ENCODE data around the gene PTPN3. TPM values are rescaled to one million over a fixed set of nuclear protein-coding genes. Genes with fewer than 3 reads are reported as not detected.

Gene PTPN3
- polyA plus RNA-seq, 3 donors, result not detected

GRCh38 chr9:109336409-109336808 lies 161.7 kb downstream of the PTPN3 start:
- no peaks in the 10 kb centered on the region for H3K36me3 Mint-ChIP-seq
- H3K4me1 Mint-ChIP-seq, result no peaks in the 10 kb centered on the region
- Histone ChIP-seq H2AFZ (ENCODE audit: insufficient read depth, low read depth, low read length, poor library complexity, severe bottlenecking) (no peak overlapping the region), H3K27ac (ENCODE audit: low read depth in 1 of 2, low read length in 2 of 2) (no peak overlapping the region), H3K4me1 (ENCODE audit: control insufficient read depth in 1 of 2, insufficient read depth in 2 of 2, low read length in 2 of 2) (no peaks in the 10 kb centered on the region), H3K4me2 (replicated peaks; ENCODE audit: extremely low read depth, low read length, poor library complexity, severe bottlenecking) (no peak overlapping the region), H3K27me3 (ENCODE audit: control insufficient read depth in 2 of 2, insufficient read depth in 2 of 2, low read length in 2 of 2) (no peaks in the 10 kb centered on the region), H3K79me2 (ENCODE audit: insufficient read depth, low read length) (no peaks in the 10 kb centered on the region), H3K36me3 (replicated peaks in 1 of 2; ENCODE audit: control insufficient read depth in 1 of 2, insufficient read depth in 2 of 2, low read length in 2 of 2) (no peaks in the 10 kb centered on the region), H3K9ac (ENCODE audit: insufficient read depth, low read length, poor library complexity, severe bottlenecking) (no peak overlapping the region), H3K9me3 (replicated peaks in 1 of 2; ENCODE audit: control insufficient read depth in 1 of 2, insufficient read depth in 1 of 2, low read length in 2 of 2) (no peaks in the 10 kb centered on the region), H3K4me3 (replicated peaks in 1 of 3; ENCODE audit: low read depth in 2 of 3, low read length in 3 of 3) (no peak overlapping the region), H4K20me1 (ENCODE audit: insufficient read depth, low read length) (no peaks in the 10 kb centered on the region)
- WGBS (ENCODE audit: insufficient coverage), result 80% methylated on average over 1 of the region's 3 CpGs
- no peak overlapping the region for H3K27ac Mint-ChIP-seq
- TF ChIP-seq CTCF (IDR thresholded peaks at IDR 0.05), result no peak
- peaks cover 0 to 3% (median 0%) of the 10 kb centered on the region in 7 donors for H3K9me3 Mint-ChIP-seq
- intact Hi-C loops (cut with micrococcal nuclease), result no loop called here
- no peak overlapping the region for H3K4me3 Mint-ChIP-seq
- H3K27me3 Mint-ChIP-seq (ENCODE audit: low read depth in 3 of 3), result peaks cover 12 to 21% (median 17%) of the 10 kb centered on the region in 3 donors
- DNase-seq, result no peak

- no peaks in the 10 kb centered on the region for H3K4me1 Mint-ChIP-seq
- no peaks in the 10 kb centered on the region for H3K4me1 ChIP-seq (ENCODE audit: control insufficient read depth in 1 of 2, insufficient read depth in 2 of 2, low read length in 2 of 2)
- no peak for DNase-seq
- no peaks in the 10 kb centered on the region for H3K36me3 Mint-ChIP-seq
- no CpG with 5 or more reads among the region's 2 CpGs for WGBS (ENCODE audit: insufficient coverage)
- intact Hi-C loops (cut with micrococcal nuclease), result no loop called here
- no peak overlapping the region for H3K27ac ChIP-seq (ENCODE audit: low read depth in 1 of 2, low read length in 2 of 2)
- TF ChIP-seq CTCF (IDR thresholded peaks at IDR 0.05), result no peak
- H3K4me3 ChIP-seq (replicated peaks in 1 of 3; ENCODE audit: low read depth in 2 of 3, low read length in 3 of 3), result no peak overlapping the region
- no peak overlapping the region for H2AFZ ChIP-seq (ENCODE audit: insufficient read depth, low read depth, low read length, poor library complexity, severe bottlenecking)
- H4K20me1 ChIP-seq (ENCODE audit: insufficient read depth, low read length), result no peaks in the 10 kb centered on the region
- no peak overlapping the region for H3K4me3 Mint-ChIP-seq
- peaks cover 0 to 2% (median 0%) of the 10 kb centered on the region in 7 donors for H3K9me3 Mint-ChIP-seq
- no peak overlapping the region for H3K4me2 ChIP-seq (replicated peaks; ENCODE audit: extremely low read depth, low read length, poor library complexity, severe bottlenecking)
- H3K27me3 Mint-ChIP-seq (ENCODE audit: low read depth in 3 of 3), result peaks cover 9 to 21% (median 19%) of the 10 kb centered on the region in 3 donors
- no peak overlapping the region for H3K9ac ChIP-seq (ENCODE audit: insufficient read depth, low read length, poor library complexity, severe bottlenecking)
- H3K27ac Mint-ChIP-seq, result no peak overlapping the region
- H3K9me3 ChIP-seq (replicated peaks in 1 of 2; ENCODE audit: control insufficient read depth in 1 of 2, insufficient read depth in 1 of 2, low read length in 2 of 2), result no peaks in the 10 kb centered on the region
- no peaks in the 10 kb centered on the region for H3K27me3 ChIP-seq (ENCODE audit: control insufficient read depth in 2 of 2, insufficient read depth in 2 of 2, low read length in 2 of 2)
- H3K79me2 ChIP-seq (ENCODE audit: insufficient read depth, low read length), result no peaks in the 10 kb centered on the region
- H3K36me3 ChIP-seq (replicated peaks in 1 of 2; ENCODE audit: control insufficient read depth in 1 of 2, insufficient read depth in 2 of 2, low read length in 2 of 2), result no peaks in the 10 kb centered on the region
Measured at GRCh38 chr9:109335929-109336328, 162.2 kb downstream of the PTPN3 start.

Data from CD14-positive monocyte (primary cell).